VCaP (cell line): ENCODE results near the gene GAPVD1.

Experiments used
- H3K27ac ChIP-seq: fragments of 450-650 bp; 2 replicates; pipeline ENCODE4 v1.5.1; 2017
- TF ChIP-seq, protein P1 (sequence below): fragments of 450-650 bp; conservative IDR thresholded peaks from 2 replicates; pipeline ENCODE4 v1.5.1; 2017; ENCODE audit warnings: mild to moderate bottlenecking, moderate library complexity

The GAPVD1 gene

DNA sequence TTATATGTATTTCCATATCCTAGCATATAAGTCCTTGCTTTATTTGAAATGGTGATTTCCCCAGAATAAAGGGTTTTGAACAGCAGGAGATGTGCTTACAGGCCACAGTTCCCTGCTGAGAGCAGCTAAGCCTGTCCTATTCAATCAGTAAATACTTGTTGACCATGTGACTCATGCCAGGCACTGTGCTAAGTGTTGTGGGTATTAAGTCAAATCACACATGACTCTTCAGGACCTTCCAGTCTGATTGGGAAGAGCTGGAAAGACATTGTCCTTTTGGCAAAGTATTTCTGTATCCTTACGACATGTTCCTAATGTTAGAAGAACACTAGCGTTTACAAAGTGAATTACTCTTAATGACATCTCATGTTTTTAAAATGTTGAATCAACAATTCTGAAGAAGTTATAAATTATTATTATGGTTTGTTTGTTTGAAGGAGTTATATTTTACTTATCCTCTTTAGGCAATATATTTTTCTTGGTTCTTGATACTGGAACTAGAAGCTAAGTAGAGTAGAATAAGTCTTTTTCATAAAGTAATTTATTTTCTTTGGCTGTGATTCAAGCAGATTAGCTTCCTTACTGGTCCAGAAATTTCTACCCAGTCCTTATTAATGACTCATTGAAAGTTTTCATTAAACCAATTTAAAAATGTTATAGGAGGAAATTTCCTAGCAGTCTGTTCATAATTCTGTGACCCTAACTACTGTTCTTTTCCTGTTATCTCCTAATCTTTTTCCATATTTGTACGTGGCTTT is 82.1 kb downstream of the GAPVD1 start:
- no peak overlapping the region for H3K27ac ChIP-seq
- TF ChIP-seq, protein P1, sequence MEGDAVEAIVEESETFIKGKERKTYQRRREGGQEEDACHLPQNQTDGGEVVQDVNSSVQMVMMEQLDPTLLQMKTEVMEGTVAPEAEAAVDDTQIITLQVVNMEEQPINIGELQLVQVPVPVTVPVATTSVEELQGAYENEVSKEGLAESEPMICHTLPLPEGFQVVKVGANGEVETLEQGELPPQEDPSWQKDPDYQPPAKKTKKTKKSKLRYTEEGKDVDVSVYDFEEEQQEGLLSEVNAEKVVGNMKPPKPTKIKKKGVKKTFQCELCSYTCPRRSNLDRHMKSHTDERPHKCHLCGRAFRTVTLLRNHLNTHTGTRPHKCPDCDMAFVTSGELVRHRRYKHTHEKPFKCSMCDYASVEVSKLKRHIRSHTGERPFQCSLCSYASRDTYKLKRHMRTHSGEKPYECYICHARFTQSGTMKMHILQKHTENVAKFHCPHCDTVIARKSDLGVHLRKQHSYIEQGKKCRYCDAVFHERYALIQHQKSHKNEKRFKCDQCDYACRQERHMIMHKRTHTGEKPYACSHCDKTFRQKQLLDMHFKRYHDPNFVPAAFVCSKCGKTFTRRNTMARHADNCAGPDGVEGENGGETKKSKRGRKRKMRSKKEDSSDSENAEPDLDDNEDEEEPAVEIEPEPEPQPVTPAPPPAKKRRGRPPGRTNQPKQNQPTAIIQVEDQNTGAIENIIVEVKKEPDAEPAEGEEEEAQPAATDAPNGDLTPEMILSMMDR: no peak

DNA sequence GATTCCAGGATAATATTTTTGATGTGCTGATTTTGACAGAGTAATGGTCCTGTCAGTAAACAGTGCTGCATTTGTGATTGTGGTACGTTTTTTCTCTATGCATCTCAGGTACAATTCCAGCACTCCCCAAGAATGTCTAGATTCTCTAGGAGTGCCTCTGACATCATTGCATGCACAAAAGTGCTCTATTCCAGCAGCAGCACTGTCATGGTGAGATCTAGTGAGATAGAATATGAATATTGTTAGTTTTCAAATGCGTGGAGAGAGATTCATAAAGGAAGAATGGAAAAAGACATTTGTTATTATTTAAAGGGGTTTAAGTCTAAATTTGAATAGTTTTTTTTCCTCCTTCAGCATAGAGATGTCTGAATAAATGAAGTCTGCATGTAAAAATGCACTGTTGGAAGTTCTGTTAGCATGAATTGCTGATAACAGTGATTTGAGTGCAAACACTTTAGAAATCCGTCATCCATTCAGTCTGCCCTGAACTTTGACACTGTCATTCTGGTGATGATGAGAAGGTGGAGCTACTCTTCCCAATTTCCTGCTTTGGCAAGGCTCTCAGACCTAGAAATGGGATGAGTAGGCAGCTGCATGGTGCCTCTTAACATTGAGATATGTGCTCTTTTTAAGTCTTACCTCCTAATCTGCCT is 84.6 kb downstream of the GAPVD1 start:
- TF ChIP-seq, protein P1: no peak

DNA sequence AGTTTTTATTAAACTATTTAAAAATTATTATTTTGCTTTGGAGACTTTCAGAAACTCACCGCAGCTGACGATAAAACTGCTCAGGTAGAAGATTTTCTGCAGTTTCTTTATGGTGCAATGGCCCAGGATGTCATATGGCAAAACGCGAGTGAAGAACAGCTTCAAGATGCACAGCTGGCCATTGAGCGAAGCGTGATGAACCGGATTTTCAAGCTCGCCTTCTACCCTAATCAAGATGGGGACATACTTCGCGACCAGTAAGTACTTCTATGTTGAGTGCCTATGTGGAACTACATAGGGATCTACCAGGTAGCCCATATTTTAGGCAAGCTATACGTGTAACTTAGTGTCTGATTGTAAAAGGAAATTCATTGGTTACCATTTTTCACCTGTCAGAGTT is 94.0 kb downstream of the GAPVD1 start:
- H3K27ac ChIP-seq: no peak overlapping the region
- TF ChIP-seq, protein P1: no peak

More for the DNA sequence above, 84.6 kb downstream of the GAPVD1 start:
- no peak overlapping the region for H3K27ac ChIP-seq

DNA sequence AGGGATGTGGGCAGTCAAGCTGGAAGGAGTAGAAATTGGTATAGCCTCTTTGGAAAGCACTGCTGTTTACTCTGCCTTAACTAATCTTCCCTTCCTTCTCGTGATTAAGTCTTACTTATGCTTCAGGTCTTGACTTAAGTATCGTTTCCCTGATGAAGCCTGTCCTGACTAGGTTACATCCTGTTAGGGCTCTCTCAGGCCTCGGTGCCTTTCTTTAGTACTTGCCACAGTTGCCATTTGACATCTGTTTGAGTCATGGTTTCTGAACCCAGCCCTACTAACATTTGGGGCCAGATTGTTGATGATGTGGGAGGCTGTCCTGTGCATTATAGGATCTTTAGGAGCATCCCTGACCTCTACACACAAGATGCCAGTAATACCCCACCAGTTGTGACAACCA is 94.4 kb downstream of the GAPVD1 start:
- no peak overlapping the region for H3K27ac ChIP-seq
- TF ChIP-seq, protein P1: no peak

DNA sequence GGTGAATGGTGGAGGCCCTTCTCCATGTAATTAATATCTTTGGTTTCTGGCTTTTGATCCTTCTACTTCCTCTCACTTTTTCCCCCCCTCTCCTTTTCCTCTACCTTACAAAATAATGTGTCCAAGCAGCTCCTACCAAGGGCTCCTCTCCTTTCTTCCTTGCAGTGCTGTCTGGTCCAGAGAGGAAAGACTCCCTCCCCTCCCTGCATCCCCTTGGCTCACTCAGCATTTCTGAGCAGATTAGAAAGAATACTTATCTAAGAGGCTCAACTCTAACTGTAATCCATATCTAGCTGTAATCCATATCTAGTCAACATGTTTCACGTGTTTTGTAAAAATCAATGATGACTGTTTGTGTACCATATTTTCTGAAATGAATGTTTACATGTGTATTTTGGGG is 97.4 kb downstream of the GAPVD1 start:
- TF ChIP-seq, protein P1: no peak
- no peak overlapping the region for H3K27ac ChIP-seq

DNA sequence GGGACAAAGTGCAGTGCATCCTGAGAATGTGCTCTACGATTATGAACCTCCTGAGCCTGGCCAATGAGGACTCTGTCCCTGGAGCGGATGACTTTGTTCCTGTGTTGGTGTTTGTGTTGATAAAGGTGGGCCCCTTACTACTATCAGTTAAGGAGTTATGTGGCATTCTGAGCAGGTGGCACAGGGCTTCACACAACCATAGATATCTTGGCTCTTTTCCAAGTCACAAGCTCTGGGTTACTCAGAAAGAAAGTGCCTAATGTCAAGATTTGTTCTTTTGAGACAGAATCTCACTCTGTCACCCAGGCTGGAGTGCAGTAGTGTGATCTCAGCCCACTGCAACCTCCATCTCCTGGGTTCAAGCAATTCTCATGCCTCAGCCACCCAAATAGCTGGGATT is 99.0 kb downstream of the GAPVD1 start:
- no peak overlapping the region for H3K27ac ChIP-seq
- TF ChIP-seq, protein P1: no peak

DNA sequence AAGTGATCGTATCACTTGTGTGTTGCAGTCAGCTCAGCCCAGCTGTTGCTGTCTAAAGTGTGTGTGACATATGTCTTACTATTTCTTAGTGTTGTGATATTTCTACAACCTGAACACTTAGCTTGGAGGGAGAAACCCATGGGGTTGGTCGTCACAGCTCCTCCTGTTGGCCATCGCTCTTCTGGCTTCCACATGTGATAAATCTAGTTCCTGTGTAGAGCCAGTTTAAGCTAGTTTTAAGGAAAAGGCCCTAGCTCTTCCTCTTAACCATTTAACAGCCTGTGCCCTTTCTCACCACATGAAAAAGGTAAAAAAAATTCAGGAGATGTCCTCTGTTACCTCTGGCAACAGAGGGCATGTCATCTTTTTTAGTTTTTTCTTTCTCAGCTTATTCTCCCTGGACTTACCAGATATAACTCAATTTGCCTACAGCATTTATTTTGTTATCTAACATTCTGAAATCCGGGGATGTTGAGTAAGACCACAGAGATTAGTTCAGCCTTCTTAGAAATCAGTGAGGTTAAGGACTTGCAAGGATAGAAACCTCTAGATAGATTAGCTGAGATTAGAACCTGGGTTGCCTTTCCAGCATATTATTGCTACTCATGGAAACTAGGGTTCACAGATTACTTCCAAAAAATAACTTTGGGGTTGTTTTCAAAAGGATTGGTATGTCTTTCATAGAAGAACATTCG is 100.4 kb downstream of the GAPVD1 start:
- TF ChIP-seq, protein P1: peak; percentile 61
- H3K27ac ChIP-seq: no peak overlapping the region
